K562 (cell line): ENCODE data around the gene NFATC4. TPM values are rescaled to one million over a fixed set of nuclear protein-coding genes. Genes with fewer than 3 reads are reported as not detected.

Experiments
- ATAC-seq: fragments of 200-7000 bp; cut with Tn5 transposase; 3 replicates; pipeline ENCODE4 v1.9.1; 2020; ENCODE audit warnings: moderate library complexity
- BruUV-seq: library from RNA; stranded (reverse); fragments of 400-500 nt; replicated peaks from 2 replicates; lab custom pipeline; 2021; lab: Mats Ljungman, UMichigan
- CTCF ChIA-PET: fragments of 300-600 bp; formaldehyde crosslinking; extraction: SDS; loops from one replicate; lab custom pipeline; 2021; ENCODE audit warnings: low intra/inter-chr PET ratio; lab: Yijun Ruan, JAX
- POLR2A ChIA-PET: fragments of 300-600, 350-650 bp; sonication (Branson Sonifier 250); formaldehyde crosslinking; extraction: SDS; loops from one replicate; lab custom pipeline; 2021; ENCODE audit warnings: antibody characterized with exemption, inconsistent platforms; lab: Yijun Ruan, JAX
- DNase-seq, 4 experiments: peaks; one replicate each; pipeline versions ENCODE4 v3.0.0 to v3.0.0-alpha.2; 2011 to 2018; ENCODE audit warnings: low spot score in 3 of 4, mixed read lengths in 3 of 4; ENCODE audit errors: extremely low read depth in 1 of 4
- FAIRE-seq: peaks from 2 replicates; lab custom pipeline; 2011; peaks lifted over from hg19 to GRCh38; lab: Jason Lieb, UNC
- H2AFZ ChIP-seq: 2 replicates; pipeline ENCODE4 v1.6.0; 2011; ENCODE audit warnings: low read depth, low read length, control low read depth, inconsistent platforms
- H3K27ac ChIP-seq: fragments of 200-600 bp; 3 replicates; pipeline ENCODE4 v1.8.0; 2011; ENCODE audit warnings: low read depth, mild to moderate bottlenecking, control low read depth, inconsistent platforms, low read length, moderate library complexity, mixed read lengths; ENCODE audit errors: extremely low read depth
- H3K27me3 ChIP-seq, 2 experiments: fragments of 300-600 bp in 1 of 2; 2 replicates in 1 of 2; 3 replicates in 1 of 2; pipeline versions ENCODE4 v1.6.0 to v1.8.0; 2011; ENCODE audit warnings: inconsistent platforms in 2 of 2, low read length in 2 of 2, mild to moderate bottlenecking in 1 of 2, mixed read lengths in 1 of 2, moderate library complexity in 1 of 2; ENCODE audit not compliant: control insufficient read depth in 2 of 2, insufficient read depth in 2 of 2
- H3K36me3 ChIP-seq: fragments of 300-600 bp; 3 replicates; pipeline ENCODE4 v1.8.0; 2011; ENCODE audit warnings: mild to moderate bottlenecking, low read length, inconsistent platforms; ENCODE audit not compliant: control insufficient read depth, insufficient read depth
- H3K4me1 ChIP-seq, 2 experiments: fragments of 200-600 bp in 1 of 2; replicated peaks in 1 of 2; 2 replicates in 1 of 2; 3 replicates in 1 of 2; pipeline versions ENCODE4 v1.5.1 to v1.8.0; 2011; ENCODE audit warnings: inconsistent platforms in 2 of 2, low read length in 2 of 2, mild to moderate bottlenecking in 1 of 2, mixed read lengths in 1 of 2, moderate library complexity in 1 of 2; ENCODE audit not compliant: control insufficient read depth in 2 of 2, insufficient read depth in 2 of 2
- H3K4me2 ChIP-seq: 2 replicates; pipeline ENCODE4 v1.6.1; 2011; ENCODE audit warnings: low read length, control low read depth, inconsistent platforms, mixed read lengths; ENCODE audit not compliant: insufficient read depth
- H3K4me3 ChIP-seq: fragments of 200-600 bp; sonication (generic), shearing (Covaris generic); 2 replicates; pipeline ENCODE4 v1.5.1; 2016; ENCODE audit warnings: control low read depth, inconsistent platforms
- H3K79me2 ChIP-seq: fragments of 200-600 bp; 3 replicates; pipeline ENCODE4 v1.8.0; 2011; ENCODE audit warnings: low read length, inconsistent platforms; ENCODE audit not compliant: control insufficient read depth, insufficient read depth
- H3K9ac ChIP-seq, 2 experiments: 2 replicates each; pipeline versions ENCODE4 v1.6.0 to v1.6.1; 2011; ENCODE audit warnings: low read depth in 2 of 2, low read length in 2 of 2, control low read depth in 1 of 2, inconsistent platforms in 1 of 2, mild to moderate bottlenecking in 1 of 2, mixed read lengths in 1 of 2; ENCODE audit not compliant: insufficient read depth in 1 of 2
- H3K9me1 ChIP-seq: one replicate; pipeline ENCODE4 v1.6.0; 2011; ENCODE audit warnings: inconsistent platforms, mild to moderate bottlenecking, low read length, moderate library complexity; ENCODE audit not compliant: control insufficient read depth, insufficient read depth
- H3K9me3 ChIP-seq: replicated peaks from 2 replicates; pipeline ENCODE4 v1.5.1; 2011; ENCODE audit warnings: low read depth, low read length, inconsistent platforms; ENCODE audit not compliant: control insufficient read depth, insufficient read depth
- H4K20me1 ChIP-seq: replicated peaks from 2 replicates; pipeline ENCODE4 v1.6.1; 2011; ENCODE audit warnings: low read length, inconsistent platforms, mixed read lengths; ENCODE audit not compliant: control insufficient read depth, insufficient read depth
- GATAD2B ChIP-seq: fragments of 450-650 bp; IDR thresholded peaks from 2 replicates; pipeline ENCODE4 v1.6.1; 2017; ENCODE audit warnings: mild to moderate bottlenecking, borderline replicate concordance
- IRF2 ChIP-seq: sonication (generic); formaldehyde crosslinking; IDR thresholded peaks from 2 replicates; pipeline ENCODE4 v1.8.1; 2022; ENCODE audit warnings: mild to moderate bottlenecking, missing genetic modification reagents
- KDM5B ChIP-seq: fragments of 200-600 bp; sonication (generic); IDR thresholded peaks from 2 replicates; pipeline ENCODE4 v1.6.1; 2012; ENCODE audit warnings: low read depth, mild to moderate bottlenecking, moderate library complexity, low read length, control low read depth, inconsistent platforms; ENCODE audit not compliant: insufficient replicate concordance
- SP2 ChIP-seq: IDR thresholded peaks from 2 replicates; pipeline ENCODE4 v1.6.1; 2011; ENCODE audit warnings: mild to moderate bottlenecking, low read depth, low read length, moderate library complexity; ENCODE audit not compliant: poor library complexity, severe bottlenecking; ENCODE audit errors: extremely low read depth
- TFE3 ChIP-seq: fragments of 450-650 bp; formaldehyde crosslinking; IDR thresholded peaks from 2 replicates; pipeline ENCODE4 v1.4.0; 2020; ENCODE audit warnings: mild to moderate bottlenecking, mixed read lengths
- ZNF140 ChIP-seq: fragments of 250-450 bp; sonication (Bioruptor Pico); IDR thresholded peaks from 2 replicates; pipeline ENCODE4 v1.8.0; 2021; ENCODE audit warnings: moderate library complexity, mild to moderate bottlenecking, inconsistent platforms
- WGBS: fragments of 100-300 bp; shearing (Covaris generic); methylation state at CpG from one replicate; pipeline ENCODE4 v1.1.6; 2016; ENCODE audit warnings: low coverage, mixed read lengths; ENCODE audit not compliant: insufficient coverage; ENCODE audit errors: missing lambda C conversion rate; 5-methylcytosine and 5-hydroxymethylcytosine counted together
- in situ Hi-C: fragments of 300-500 bp; cut with MboI; formaldehyde crosslinking; loops from 4 replicates; pipeline ENCODE4 v1.15.0; 2018; ENCODE audit warnings: inconsistent platforms, mixed read lengths
- intact Hi-C: fragments of 100-400 bp; cut with micrococcal nuclease; formaldehyde crosslinking; loops from 2 replicates; pipeline ENCODE4 v1.14.2; 2022
- polyA plus RNA-seq, 8 experiments: library from polyadenylated mRNA; depleted of rRNA in 4 of 8; stranded (reverse) in 5 of 8; unstranded in 3 of 8; fragments of >200 nt; fragmentation: Nextera tagmentation in 2 of 8; fragmentation: Illumina TruSeq in 1 of 8; extraction: Ambion mirVana in 2 of 8; extraction: Trizol in 1 of 8; gene quantifications; 2 replicates each; pipeline versions ENCODE4 v1.2.1 to v1.2.3, GENCODE V29; 2011 to 2014; ENCODE audit warnings: inconsistent platforms in 1 of 8, missing spikeins in 1 of 8
- total RNA-seq, 7 experiments: library from RNA; depleted of rRNA in 6 of 7; stranded (reverse); fragments of >200 nt in 6 of 7; fragmentation: Illumina TruSeq in 2 of 7; extraction: Trizol in 2 of 7; gene quantifications; 2 replicates each; pipeline versions ENCODE4 v1.2.1 to v1.2.3, GENCODE V29; 2011 to 2021; ENCODE audit warnings: low replicate concordance in 1 of 7
- TF ChIP-seq, protein P1 (sequence below): fragments of 450-650 bp; IDR thresholded peaks from 2 replicates; pipeline ENCODE4 v1.6.1; 2016; ENCODE audit warnings: low read depth

NFATC4 gene
- total and polyA plus RNA-seq, 9 of the 15 experiments (the other 6 are each of a cell fraction or from before 2014, with no cell fraction given) = 0.25 to 3.8 (median 0.78) TPM; not detected in 1

- TF ChIP-seq SP2 = no peak
These were observed 30.2 kb upstream of the NFATC4 start (continued) for GRCh38 chr14:24337824-24338175.

GRCh38 chr14:24338843-24339242 lies 29.1 kb upstream of the NFATC4 start:
- TF ChIP-seq KDM5B (no peak), IRF2 (CRISPR knock-in tag) (no peak), GATAD2B (no peak), TFE3 (CRISPR knock-in tag) (no peak), ZNF140 (CRISPR knock-in tag) (no peak)
- TF ChIP-seq, protein P1, sequence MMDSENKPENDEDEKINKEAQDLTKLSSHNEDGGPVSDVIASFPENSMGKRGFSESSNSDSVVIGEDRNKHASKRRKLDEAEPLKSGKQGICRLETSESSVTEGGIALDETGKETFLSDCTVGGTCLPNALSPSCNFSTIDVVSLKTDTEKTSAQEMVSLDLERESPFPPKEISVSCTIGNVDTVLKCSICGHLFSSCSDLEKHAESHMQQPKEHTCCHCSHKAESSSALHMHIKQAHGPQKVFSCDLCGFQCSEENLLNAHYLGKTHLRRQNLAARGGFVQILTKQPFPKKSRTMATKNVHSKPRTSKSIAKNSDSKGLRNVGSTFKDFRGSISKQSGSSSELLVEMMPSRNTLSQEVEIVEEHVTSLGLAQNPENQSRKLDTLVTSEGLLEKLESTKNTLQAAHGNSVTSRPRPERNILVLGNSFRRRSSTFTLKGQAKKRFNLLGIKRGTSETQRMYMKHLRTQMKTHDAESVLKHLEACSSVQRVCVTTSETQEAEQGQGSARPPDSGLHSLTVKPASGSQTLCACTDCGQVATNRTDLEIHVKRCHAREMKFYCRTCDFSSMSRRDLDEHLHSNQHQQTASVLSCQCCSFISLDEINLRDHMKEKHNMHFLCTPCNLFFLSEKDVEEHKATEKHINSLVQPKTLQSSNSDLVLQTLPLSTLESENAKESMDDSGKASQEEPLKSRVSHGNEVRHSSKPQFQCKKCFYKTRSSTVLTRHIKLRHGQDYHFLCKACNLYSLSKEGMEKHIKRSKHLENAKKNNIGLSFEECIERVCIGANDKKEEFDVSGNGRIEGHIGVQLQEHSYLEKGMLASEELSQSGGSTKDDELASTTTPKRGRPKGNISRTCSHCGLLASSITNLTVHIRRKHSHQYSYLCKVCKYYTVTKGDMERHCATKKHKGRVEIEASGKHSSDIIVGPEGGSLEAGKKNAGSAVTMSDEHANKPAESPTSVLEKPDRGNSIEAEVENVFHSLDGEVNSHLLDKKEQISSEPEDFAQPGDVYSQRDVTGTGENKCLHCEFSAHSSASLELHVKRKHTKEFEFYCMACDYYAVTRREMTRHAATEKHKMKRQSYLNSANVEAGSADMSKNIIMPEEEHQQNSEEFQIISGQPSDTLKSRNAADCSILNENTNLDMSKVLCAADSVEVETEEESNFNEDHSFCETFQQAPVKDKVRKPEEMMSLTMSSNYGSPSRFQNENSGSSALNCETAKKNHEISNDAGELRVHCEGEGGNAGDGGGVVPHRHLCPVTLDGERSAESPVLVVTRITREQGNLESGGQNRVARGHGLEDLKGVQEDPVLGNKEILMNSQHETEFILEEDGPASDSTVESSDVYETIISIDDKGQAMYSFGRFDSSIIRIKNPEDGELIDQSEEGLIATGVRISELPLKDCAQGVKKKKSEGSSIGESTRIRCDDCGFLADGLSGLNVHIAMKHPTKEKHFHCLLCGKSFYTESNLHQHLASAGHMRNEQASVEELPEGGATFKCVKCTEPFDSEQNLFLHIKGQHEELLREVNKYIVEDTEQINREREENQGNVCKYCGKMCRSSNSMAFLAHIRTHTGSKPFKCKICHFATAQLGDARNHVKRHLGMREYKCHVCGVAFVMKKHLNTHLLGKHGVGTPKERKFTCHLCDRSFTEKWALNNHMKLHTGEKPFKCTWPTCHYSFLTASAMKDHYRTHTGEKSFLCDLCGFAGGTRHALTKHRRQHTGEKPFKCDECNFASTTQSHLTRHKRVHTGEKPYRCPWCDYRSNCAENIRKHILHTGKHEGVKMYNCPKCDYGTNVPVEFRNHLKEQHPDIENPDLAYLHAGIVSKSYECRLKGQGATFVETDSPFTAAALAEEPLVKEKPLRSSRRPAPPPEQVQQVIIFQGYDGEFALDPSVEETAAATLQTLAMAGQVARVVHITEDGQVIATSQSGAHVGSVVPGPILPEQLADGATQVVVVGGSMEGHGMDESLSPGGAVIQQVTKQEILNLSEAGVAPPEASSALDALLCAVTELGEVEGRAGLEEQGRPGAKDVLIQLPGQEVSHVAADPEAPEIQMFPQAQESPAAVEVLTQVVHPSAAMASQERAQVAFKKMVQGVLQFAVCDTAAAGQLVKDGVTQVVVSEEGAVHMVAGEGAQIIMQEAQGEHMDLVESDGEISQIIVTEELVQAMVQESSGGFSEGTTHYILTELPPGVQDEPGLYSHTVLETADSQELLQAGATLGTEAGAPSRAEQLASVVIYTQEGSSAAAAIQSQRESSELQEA = no peak
- TF ChIP-seq, all 486 proteins: peak for 0
- no peaks in the 10 kb centered on the region for H3K36me3 ChIP-seq
- no peaks in the 10 kb centered on the region for H4K20me1 ChIP-seq
- H3K9me3 ChIP-seq = no peaks in the 10 kb centered on the region
- ChIA-PET POLR2A (interaction anchor here (0.9 kb wide), 1 partner anchor 80 kb away, joined by 3 read pairs; no protein-coding TSS in a partner anchor), CTCF (no interaction called here)
- peaks cover 0 to 9% of the 10 kb centered on the region in 2 experiments; a peak in 1 of 5 replicates for H3K27me3 ChIP-seq
- no peaks in the 10 kb centered on the region for H3K9me1 ChIP-seq
- no peak for FAIRE-seq
- H3K4me1 ChIP-seq = peaks cover under 1 to 22% of the 10 kb centered on the region in 2 experiments; a peak in 4 of 5 replicates
- in situ Hi-C loops = loop anchor here (25.0 kb wide), 1 partner anchor 348 kb away; no protein-coding TSS in a partner anchor
- H3K79me2 ChIP-seq = no peaks in the 10 kb centered on the region
- DNase-seq = no peak
- no peak for ATAC-seq
- H3K27ac ChIP-seq = no peak overlapping the region
- no TSS peak for BruUV-seq
- intact Hi-C loops = no loop called here
- peak overlapping the region in 1 of 2 experiments; percentile 5; a peak in 1 of 4 replicates for H3K9ac ChIP-seq
- WGBS = 58% methylated on average over 8 of the region's 14 CpGs
- no peak overlapping the region for H2AFZ ChIP-seq
- H3K4me3 ChIP-seq = no peak overlapping the region
- H3K4me2 ChIP-seq = no peak overlapping the region
